Natural killer cell (primary cell): ENCODE data around the gene CLBA1. TPM values are rescaled to one million over a fixed set of nuclear protein-coding genes. Genes with fewer than 3 reads are reported as not detected.

Experiments used
- ATAC-seq, 3 donors: fragments of 150-1000 bp in 2 of 3; fragments of 200-7000 bp in 1 of 3; cut with Tn5 transposase; 1 replicate in 1 of 3; 2 replicates in 2 of 3; pipeline ENCODE4 v1.10.0; 2021; ENCODE audit warnings: mild to moderate bottlenecking in 2 of 3, moderate library complexity in 2 of 3
- DNase-seq, 2 donors: peaks; one replicate each; pipeline versions ENCODE4 v3.0.0 to v3.0.0-alpha.2; 2013 to 2021; ENCODE audit warnings: mixed read lengths in 1 of 2
- H3K27ac ChIP-seq: one replicate; pipeline ENCODE4 v1.5.1; 2013; ENCODE audit warnings: mild to moderate bottlenecking, low read length
- H3K27me3 ChIP-seq: one replicate; pipeline ENCODE4 v1.6.1; 2013; ENCODE audit warnings: low read length; ENCODE audit not compliant: control insufficient read depth, insufficient read depth
- H3K36me3 ChIP-seq: one replicate; pipeline ENCODE4 v1.6.1; 2013; ENCODE audit warnings: low read length; ENCODE audit not compliant: control insufficient read depth, insufficient read depth
- H3K4me1 ChIP-seq: one replicate; pipeline ENCODE4 v1.6.1; 2013; ENCODE audit warnings: low read length; ENCODE audit not compliant: control insufficient read depth, insufficient read depth
- H3K4me3 ChIP-seq: one replicate; pipeline ENCODE4 v1.5.1; 2013; ENCODE audit warnings: low read length
- H3K9me3 ChIP-seq: one replicate; pipeline ENCODE4 v1.6.1; 2013; ENCODE audit warnings: low read length; ENCODE audit not compliant: control insufficient read depth, insufficient read depth
- H3K27ac Mint-ChIP-seq, 2 donors: one replicate each; pipeline ENCODE4 v1.8.0; 2022; ENCODE audit warnings: mild to moderate bottlenecking in 2 of 2, mixed read lengths in 2 of 2, moderate library complexity in 1 of 2
- H3K27me3 Mint-ChIP-seq, 2 donors: one replicate each; pipeline ENCODE4 v1.8.0; 2022; ENCODE audit warnings: low read depth in 2 of 2, mixed read lengths in 2 of 2
- H3K36me3 Mint-ChIP-seq: one replicate; pipeline ENCODE4 v1.8.0; 2022; ENCODE audit warnings: mixed read lengths
- H3K4me1 Mint-ChIP-seq, 2 donors: one replicate each; pipeline ENCODE4 v1.8.0; 2022; ENCODE audit warnings: mixed read lengths in 2 of 2
- H3K4me3 Mint-ChIP-seq: one replicate; pipeline ENCODE4 v1.8.0; 2022; ENCODE audit warnings: mild to moderate bottlenecking, moderate library complexity, mixed read lengths
- H3K9me3 Mint-ChIP-seq, 2 donors: one replicate each; pipeline ENCODE4 v1.8.0; 2022; ENCODE audit warnings: mixed read lengths in 2 of 2
- WGBS: methylation state at CpG from one replicate; pipeline ENCODE4 v1.1.7; 2013; ENCODE audit warnings: missing lambda C conversion rate; ENCODE audit not compliant: insufficient coverage; 5-methylcytosine and 5-hydroxymethylcytosine counted together
- intact Hi-C: fragments of 100-400 bp; cut with micrococcal nuclease; formaldehyde crosslinking; loops from one replicate; pipeline ENCODE4 v1.14.2; 2022
- total RNA-seq, 4 donors: library from RNA; stranded (reverse); fragments of 120-200 nt in 1 of 4; gene quantifications; one replicate each; pipeline versions ENCODE4 v1.2.3 to v1.2.4, GENCODE V29; 2013 to 2022
- TF ChIP-seq, protein P1 (sequence below): fragments of 200-600 bp; IDR thresholded peaks from one replicate; pipeline ENCODE4 v1.8.0; 2022; ENCODE audit warnings: antibody characterized with exemption

The CLBA1 gene
- total RNA-seq, 3 donors from 2014 or later (not counting 1 experiment from before 2014, with no cell fraction given): 1.2 to 1.8 (median 1.3) TPM

DNA sequence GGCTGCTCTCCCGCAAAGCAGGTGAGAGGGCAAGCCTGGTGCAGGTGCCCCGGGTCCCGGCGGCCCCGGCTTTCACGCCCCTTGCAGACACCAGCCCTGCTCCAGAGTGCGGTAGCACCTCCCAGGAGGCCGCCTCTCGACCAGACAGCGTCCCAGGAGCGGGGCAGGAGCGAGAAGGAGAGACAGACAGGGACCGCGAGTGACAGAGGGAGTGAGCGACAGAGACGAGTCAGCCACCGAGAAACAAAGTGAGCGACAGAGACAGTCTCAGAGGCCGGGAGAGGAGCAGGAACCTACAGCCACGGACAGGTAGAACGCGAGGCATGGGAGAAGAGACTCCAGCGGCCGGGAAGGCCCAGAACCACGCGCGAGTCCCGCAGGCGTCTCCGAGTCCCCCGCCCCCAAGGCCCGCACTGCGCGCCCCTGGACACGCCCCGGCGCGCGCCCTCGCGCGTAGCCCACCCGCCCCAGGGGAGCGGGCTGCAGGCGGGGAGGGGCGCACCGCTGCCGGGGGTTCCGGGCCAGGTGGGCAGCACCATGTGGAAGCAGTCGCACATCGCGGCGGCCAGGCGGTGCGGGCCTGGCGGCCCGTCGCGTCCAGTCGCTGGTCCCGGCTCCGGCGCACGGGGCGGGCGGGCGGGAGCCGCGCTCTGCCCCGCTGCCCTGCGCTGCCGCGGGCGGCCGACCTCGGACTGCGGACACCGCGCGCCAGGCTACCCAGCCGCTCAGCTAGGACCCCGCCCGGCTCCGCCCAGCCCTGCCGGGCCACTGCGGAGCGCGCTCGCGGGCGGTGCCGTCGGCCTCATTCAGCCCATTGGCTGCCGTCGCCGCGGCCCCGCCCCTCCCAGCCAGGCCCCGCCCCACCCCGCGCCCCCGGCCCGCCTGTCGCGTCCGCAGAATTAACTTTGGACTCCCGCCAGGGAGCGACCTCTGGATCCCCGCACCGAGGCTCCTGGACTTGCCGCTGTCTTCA lies 7.6 kb upstream of the CLBA1 start, which contains the start of gene AHNAK2:
AHNAK2 (minus strand) TSS at position 694 of the 973 bp plus-strand sequence; CDS start at position 557, 137 bp downstream.
- Mint-ChIP-seq H3K4me3 (peak within 1 kb of the TSS; percentile 82), H3K4me1 (peaks cover 11 to 24% of the 10 kb centered on the region in 2 donors), H3K27ac (peak within 1 kb of the TSS in 1 of 2 donors; percentile 5), H3K9me3 (no peaks in the 10 kb centered on the region), H3K36me3 (no peaks in the 10 kb centered on the region), H3K27me3 (peaks cover 8 to 22% of the 10 kb centered on the region in 2 donors)
- WGBS: 3% methylated on average over 111 of the region's 111 CpGs
- intact Hi-C loops: loop anchor here (10.0 kb wide), 1 partner anchor 377 kb away; no protein-coding TSS in a partner anchor
- H3K27ac ChIP-seq: no peak within 1 kb of the TSS
- peaks cover 15% of the 10 kb centered on the region for H3K27me3 ChIP-seq
- peaks cover 15% of the 10 kb centered on the region for H3K4me1 ChIP-seq
- H3K4me3 ChIP-seq: no peak within 1 kb of the TSS
- DNase-seq (peak in 1 of 2 donors; percentile 73), ATAC-seq (peak; percentile 55 to 80 (median 75))
- TF ChIP-seq, protein P1, sequence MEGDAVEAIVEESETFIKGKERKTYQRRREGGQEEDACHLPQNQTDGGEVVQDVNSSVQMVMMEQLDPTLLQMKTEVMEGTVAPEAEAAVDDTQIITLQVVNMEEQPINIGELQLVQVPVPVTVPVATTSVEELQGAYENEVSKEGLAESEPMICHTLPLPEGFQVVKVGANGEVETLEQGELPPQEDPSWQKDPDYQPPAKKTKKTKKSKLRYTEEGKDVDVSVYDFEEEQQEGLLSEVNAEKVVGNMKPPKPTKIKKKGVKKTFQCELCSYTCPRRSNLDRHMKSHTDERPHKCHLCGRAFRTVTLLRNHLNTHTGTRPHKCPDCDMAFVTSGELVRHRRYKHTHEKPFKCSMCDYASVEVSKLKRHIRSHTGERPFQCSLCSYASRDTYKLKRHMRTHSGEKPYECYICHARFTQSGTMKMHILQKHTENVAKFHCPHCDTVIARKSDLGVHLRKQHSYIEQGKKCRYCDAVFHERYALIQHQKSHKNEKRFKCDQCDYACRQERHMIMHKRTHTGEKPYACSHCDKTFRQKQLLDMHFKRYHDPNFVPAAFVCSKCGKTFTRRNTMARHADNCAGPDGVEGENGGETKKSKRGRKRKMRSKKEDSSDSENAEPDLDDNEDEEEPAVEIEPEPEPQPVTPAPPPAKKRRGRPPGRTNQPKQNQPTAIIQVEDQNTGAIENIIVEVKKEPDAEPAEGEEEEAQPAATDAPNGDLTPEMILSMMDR: no peak
- no peaks in the 10 kb centered on the region for H3K36me3 ChIP-seq
- H3K9me3 ChIP-seq: no peaks in the 10 kb centered on the region

DNA sequence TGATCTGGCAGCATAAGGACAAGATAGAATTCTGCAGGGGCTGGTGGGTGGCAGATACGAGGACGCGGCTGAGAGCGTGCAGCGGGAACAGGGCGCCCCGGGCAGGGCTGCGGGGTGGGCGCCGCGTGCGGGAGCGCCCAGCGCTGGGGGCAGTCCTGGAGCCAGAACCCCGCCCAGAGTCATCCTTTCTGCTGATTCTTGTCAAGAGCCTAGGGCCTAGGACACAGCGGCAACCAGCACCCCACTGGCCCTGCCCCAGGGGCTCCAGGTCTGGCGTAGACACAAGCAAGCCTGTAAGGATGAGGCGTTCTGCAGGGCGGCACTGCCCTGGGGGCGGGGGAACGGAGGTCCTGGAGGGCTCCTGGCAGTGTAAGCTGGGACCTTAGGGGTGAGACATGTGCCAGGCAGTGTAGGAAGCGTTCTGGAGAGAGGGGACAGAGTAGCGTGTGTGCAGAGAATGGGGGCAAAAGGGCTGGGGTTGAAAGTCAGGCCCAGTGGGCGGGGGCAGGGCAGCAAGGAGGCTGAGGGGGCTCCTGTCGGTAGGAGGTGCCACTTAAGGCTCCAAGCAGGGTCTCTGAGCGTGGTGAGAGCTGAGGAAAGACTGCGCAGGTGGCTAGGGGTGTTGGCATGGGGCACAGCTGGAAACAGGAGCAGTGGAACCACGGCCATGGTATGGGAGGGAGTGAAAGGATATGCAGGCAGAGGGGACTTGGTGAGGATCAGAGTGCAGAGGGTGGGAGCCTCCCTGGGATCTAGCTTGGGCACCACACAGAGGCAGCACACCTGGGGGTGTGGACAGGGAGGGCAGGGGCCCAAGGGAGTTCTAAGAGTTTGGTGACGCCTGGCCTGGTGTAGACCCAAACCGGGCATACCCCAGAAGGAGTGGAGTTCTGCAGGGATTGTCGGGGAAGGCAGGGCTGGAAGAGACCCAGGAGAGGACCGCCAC lies 6.6 kb upstream of the CLBA1 start:
- peak overlapping the region in 1 of 2 donors; percentile 5 for H3K27ac Mint-ChIP-seq
- no peaks in the 10 kb centered on the region for H3K9me3 Mint-ChIP-seq
- DNase-seq: peak in 1 of 2 donors; percentile 14
- TF ChIP-seq, protein P1: no peak
- no peak overlapping the region for H3K4me3 ChIP-seq
- H3K4me1 ChIP-seq: peaks cover 15% of the 10 kb centered on the region
- intact Hi-C loops: loop anchor here (10.0 kb wide), 1 partner anchor 376 kb away; no protein-coding TSS in a partner anchor
- H3K27me3 Mint-ChIP-seq: peaks cover 8 to 22% of the 10 kb centered on the region in 2 donors
- H3K27ac ChIP-seq: no peak overlapping the region
- peaks cover 15% of the 10 kb centered on the region for H3K27me3 ChIP-seq
- WGBS: 59% methylated on average over 32 of the region's 32 CpGs
- H3K4me1 Mint-ChIP-seq: peaks cover 11 to 24% of the 10 kb centered on the region in 2 donors
- ATAC-seq: no peak
- no peaks in the 10 kb centered on the region for H3K36me3 Mint-ChIP-seq
- H3K36me3 ChIP-seq: no peaks in the 10 kb centered on the region
- H3K4me3 Mint-ChIP-seq: peak overlapping the region; percentile 47
- H3K9me3 ChIP-seq: no peaks in the 10 kb centered on the region

DNA sequence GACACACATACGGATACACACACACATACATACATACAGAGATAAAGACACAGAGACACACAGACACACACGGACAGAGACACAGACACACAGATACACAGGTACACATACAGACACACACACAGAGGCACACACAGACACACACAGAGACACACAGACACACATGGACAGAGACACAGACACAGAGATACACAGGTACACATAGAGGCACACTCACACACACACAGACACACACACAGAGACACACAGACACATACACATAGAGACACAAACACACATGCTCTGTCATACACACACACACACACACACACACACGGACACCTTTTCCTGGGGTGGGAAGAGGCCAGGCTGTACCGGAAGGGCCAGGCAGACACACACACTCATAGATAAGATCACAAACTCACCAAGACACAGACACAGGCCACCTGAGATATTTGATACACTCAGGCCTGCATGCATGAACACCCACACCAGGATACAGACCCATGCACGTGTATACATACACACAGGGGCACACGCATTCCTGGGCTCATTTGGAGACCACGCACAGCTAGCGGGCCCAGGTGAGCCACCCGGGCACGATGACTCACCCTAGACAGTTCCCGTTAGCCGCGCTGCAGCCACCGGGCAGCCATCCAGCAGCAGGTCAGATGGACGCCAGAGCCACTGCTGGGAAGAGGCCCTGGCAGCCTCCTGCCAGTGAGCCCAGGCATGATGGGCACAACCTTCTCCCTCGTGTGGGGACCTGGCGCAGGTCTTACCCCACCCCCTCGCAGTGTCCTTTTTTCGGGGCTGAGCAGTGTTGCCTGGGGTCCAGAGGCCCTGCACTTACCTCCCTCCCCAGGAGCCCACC lies 5.6 kb upstream of the CLBA1 start:
- no peaks in the 10 kb centered on the region for H3K36me3 ChIP-seq
- H3K9me3 ChIP-seq: no peaks in the 10 kb centered on the region
- no peak for ATAC-seq
- Mint-ChIP-seq H3K27ac (peak overlapping the region in 1 of 2 donors; percentile 5), H3K4me3 (peak overlapping the region; percentile 1), H3K4me1 (peaks cover 11 to 32% of the 10 kb centered on the region in 2 donors), H3K27me3 (peaks cover 8 to 22% of the 10 kb centered on the region in 2 donors), H3K9me3 (no peaks in the 10 kb centered on the region), H3K36me3 (no peaks in the 10 kb centered on the region)
- H3K4me1 ChIP-seq: peaks cover 19% of the 10 kb centered on the region
- no peak for DNase-seq
- intact Hi-C loops: loop anchor here (10.0 kb wide), 1 partner anchor 375 kb away; no protein-coding TSS in a partner anchor
- TF ChIP-seq, protein P1: no peak
- 79% methylated on average over 19 of the region's 19 CpGs for WGBS
- H3K27me3 ChIP-seq: peaks cover 15% of the 10 kb centered on the region
- H3K4me3 ChIP-seq: no peak overlapping the region
- no peak overlapping the region for H3K27ac ChIP-seq
